SK-N-SH (cell line): Measurements from ENCODE around the gene TIMM17A. TPM values are rescaled to one million over a fixed set of nuclear protein-coding genes. Genes with fewer than 3 reads are reported as not detected.

Experiments used
- CTCF ChIA-PET: fragments of 300-600, 350-600 bp; formaldehyde crosslinking; extraction: SDS; loops from one replicate; lab custom pipeline; 2021; lab: Yijun Ruan, JAX
- POLR2A ChIA-PET: fragments of 350-600 bp; sonication (Branson Sonifier 250); formaldehyde crosslinking; extraction: SDS; loops from one replicate; lab custom pipeline; 2020; ENCODE audit warnings: antibody characterized with exemption, inconsistent platforms; lab: Yijun Ruan, JAX
- DNase-seq: peaks from one replicate; pipeline ENCODE4 v3.0.0; 2012
- H2AFZ ChIP-seq: fragments of 200-600 bp; sonication (generic); 2 replicates; pipeline ENCODE4 v1.8.1; 2016; ENCODE audit warnings: antibody characterized with exemption, mild to moderate bottlenecking, low read depth
- H3F3A ChIP-seq: fragments of 200-600 bp; sonication (generic); replicated peaks from 2 replicates; pipeline ENCODE3; 2016; ENCODE audit warnings: antibody characterized with exemption, mild to moderate bottlenecking; ENCODE audit not compliant: insufficient read depth
- H3K27ac ChIP-seq, 2 experiments: fragments of 200-500 bp in 1 of 2; fragments of 200-600 bp in 1 of 2; sonication (Bioruptor generic) in 1 of 2; sonication (generic), shearing (Covaris generic) in 1 of 2; 2 replicates each; pipeline versions ENCODE4 v1.5.1 to v1.6.1; 2014 to 2016; ENCODE audit warnings: low read depth in 2 of 2, inconsistent platforms in 1 of 2, low read length in 1 of 2, mild to moderate bottlenecking in 1 of 2, mixed read lengths in 1 of 2
- H3K27me3 ChIP-seq: fragments of 200-600 bp; sonication (generic), shearing (Covaris generic); 2 replicates; pipeline ENCODE4 v1.6.1; 2016; ENCODE audit warnings: mixed run types; ENCODE audit not compliant: insufficient read depth
- H3K36me3 ChIP-seq, 2 experiments: fragments of 200-500 bp in 1 of 2; fragments of 200-600 bp in 1 of 2; sonication (Bioruptor generic) in 1 of 2; sonication (generic) in 1 of 2; replicated peaks in 1 of 2; 2 replicates each; pipeline versions ENCODE3 to v1.5.1; 2014 to 2016; ENCODE audit warnings: low read length in 1 of 2, mild to moderate bottlenecking in 1 of 2; ENCODE audit not compliant: insufficient read depth in 2 of 2, control insufficient read depth in 1 of 2
- H3K4me1 ChIP-seq, 2 experiments: fragments of 200-500 bp in 1 of 2; fragments of 200-600 bp in 1 of 2; sonication (Bioruptor generic) in 1 of 2; sonication (generic), shearing (Covaris generic) in 1 of 2; 2 replicates each; pipeline versions ENCODE4 v1.5.1 to v1.6.1; 2014 to 2016; ENCODE audit warnings: low read depth in 1 of 2, low read length in 1 of 2, mixed run types in 1 of 2; ENCODE audit not compliant: insufficient read depth in 2 of 2, control insufficient read depth in 1 of 2
- H3K4me2 ChIP-seq: fragments of 200-600 bp; sonication (generic), shearing (Covaris generic); 2 replicates; pipeline ENCODE4 v1.6.1; 2017; ENCODE audit warnings: mixed run types
- H3K4me3 ChIP-seq, 2 experiments: fragments of 200-500 bp in 1 of 2; fragments of 200-600 bp in 1 of 2; sonication (Bioruptor generic) in 1 of 2; sonication (generic), shearing (Covaris generic) in 1 of 2; 2 replicates each; pipeline versions ENCODE4 v1.5.1 to v1.8.1; 2014 to 2016; ENCODE audit warnings: low read depth in 2 of 2, inconsistent platforms in 1 of 2, low read length in 1 of 2, mild to moderate bottlenecking in 1 of 2, mixed read lengths in 1 of 2, moderate library complexity in 1 of 2
- H3K79me2 ChIP-seq: fragments of 200-600 bp; sonication (generic); 2 replicates; pipeline ENCODE4 v1.8.1; 2017; ENCODE audit warnings: mild to moderate bottlenecking; ENCODE audit not compliant: insufficient read depth
- H3K9ac ChIP-seq: fragments of 200-600 bp; sonication (generic); 2 replicates; pipeline ENCODE4 v1.6.1; 2017; ENCODE audit warnings: mixed run types
- H3K9me2 ChIP-seq: fragments of 200-600 bp; sonication (generic); 2 replicates; pipeline ENCODE4 v1.6.1; 2017; ENCODE audit warnings: mixed run types
- H3K9me3 ChIP-seq: fragments of 200-600 bp; sonication (generic); 2 replicates; pipeline ENCODE4 v1.6.1; 2017; ENCODE audit warnings: mixed run types, mild to moderate bottlenecking, moderate library complexity
- H4K20me1 ChIP-seq: fragments of 200-600 bp; sonication (generic); 2 replicates; pipeline ENCODE4 v1.6.1; 2017; ENCODE audit warnings: mild to moderate bottlenecking, mixed run types; ENCODE audit not compliant: insufficient read depth
- ELF1 ChIP-seq: IDR thresholded peaks from 2 replicates; pipeline ENCODE4 v1.4.0; 2012
- EP300 ChIP-seq, 2 experiments: IDR thresholded peaks; 2 replicates each; pipeline versions ENCODE4 v1.4.0 to v1.6.1; 2012; ENCODE audit warnings: borderline replicate concordance in 1 of 2, low read depth in 1 of 2, low read length in 1 of 2
- EZH2phosphoT487 ChIP-seq: fragments of 200-600 bp; sonication (generic); IDR thresholded peaks from 2 replicates; pipeline ENCODE4 v1.6.1; 2017; ENCODE audit warnings: low read depth, mixed run types, mild to moderate bottlenecking, antibody characterized with exemption, moderate library complexity, borderline replicate concordance
- FOXM1 ChIP-seq: IDR thresholded peaks from 2 replicates; pipeline ENCODE4 v1.4.0; 2012; ENCODE audit warnings: low read depth, mild to moderate bottlenecking
- GABPA ChIP-seq: IDR thresholded peaks from 2 replicates; pipeline ENCODE4 v1.4.0; 2012; ENCODE audit warnings: low read depth, mild to moderate bottlenecking
- MEF2A ChIP-seq: IDR thresholded peaks from 2 replicates; pipeline ENCODE4 v1.4.0; 2012; ENCODE audit warnings: low read depth, borderline replicate concordance
- MXI1 ChIP-seq: IDR thresholded peaks from 2 replicates; pipeline ENCODE4 v1.6.1; 2012; ENCODE audit warnings: mild to moderate bottlenecking, low read depth, low read length, improper control_type of control experiment
- PBX3 ChIP-seq: IDR thresholded peaks from 2 replicates; pipeline ENCODE4; 2012
- POLR2AphosphoS5 ChIP-seq: IDR thresholded peaks from 2 replicates; pipeline ENCODE4 v1.6.1; 2012; ENCODE audit warnings: low read depth, low read length
- RAD21 ChIP-seq: IDR thresholded peaks from 2 replicates; pipeline ENCODE4 v1.6.1; 2012; ENCODE audit warnings: mild to moderate bottlenecking, low read length
- RFX5 ChIP-seq: IDR thresholded peaks from 2 replicates; pipeline ENCODE4 v1.6.1; 2012; ENCODE audit warnings: mild to moderate bottlenecking, improper control_type of control experiment, low read length
- RXRA ChIP-seq: IDR thresholded peaks from 2 replicates; pipeline ENCODE4 v1.4.0; 2012; ENCODE audit warnings: low read depth, mild to moderate bottlenecking, borderline replicate concordance
- SIN3A ChIP-seq: IDR thresholded peaks from 2 replicates; pipeline ENCODE4 v1.6.1; 2012; ENCODE audit warnings: low read depth, mild to moderate bottlenecking, low read length, moderate library complexity, borderline replicate concordance
- SMC3 ChIP-seq: IDR thresholded peaks from 2 replicates; pipeline ENCODE4 v1.6.1; 2012; ENCODE audit warnings: low read depth, low read length, improper control_type of control experiment
- TEAD4 ChIP-seq: IDR thresholded peaks from 2 replicates; pipeline ENCODE4 v1.4.0; 2012; ENCODE audit warnings: mild to moderate bottlenecking, borderline replicate concordance; ENCODE audit not compliant: insufficient read depth
- WGBS: methylation state at CpG from one replicate; pipeline ENCODE4 v1.1.6; 2017; ENCODE audit warnings: low lambda C conversion rate; 5-methylcytosine and 5-hydroxymethylcytosine counted together
- polyA plus RNA-seq, 3 experiments: library from polyadenylated mRNA; depleted of rRNA; stranded (reverse); fragments of >200 nt; gene quantifications; 2 replicates each; pipeline ENCODE4 v1.2.3, GENCODE V29; 2012
- TF ChIP-seq, protein P1 (sequence below): fragments of 200-600 bp; sonication (generic); IDR thresholded peaks from 2 replicates; pipeline ENCODE4 v1.6.1; 2017; ENCODE audit warnings: antibody characterized with exemption, mild to moderate bottlenecking, moderate library complexity
- TF ChIP-seq, protein P2 (sequence below): fragments of 150-350 bp; IDR thresholded peaks from 2 replicates; pipeline ENCODE4 v1.6.1; 2017; ENCODE audit warnings: antibody characterized with exemption, low read length, low read depth, borderline replicate concordance

The TIMM17A gene
- polyA plus RNA-seq, 1 of the 3 experiments (the other 2 are of a cell fraction): 33.6 TPM

DNA sequence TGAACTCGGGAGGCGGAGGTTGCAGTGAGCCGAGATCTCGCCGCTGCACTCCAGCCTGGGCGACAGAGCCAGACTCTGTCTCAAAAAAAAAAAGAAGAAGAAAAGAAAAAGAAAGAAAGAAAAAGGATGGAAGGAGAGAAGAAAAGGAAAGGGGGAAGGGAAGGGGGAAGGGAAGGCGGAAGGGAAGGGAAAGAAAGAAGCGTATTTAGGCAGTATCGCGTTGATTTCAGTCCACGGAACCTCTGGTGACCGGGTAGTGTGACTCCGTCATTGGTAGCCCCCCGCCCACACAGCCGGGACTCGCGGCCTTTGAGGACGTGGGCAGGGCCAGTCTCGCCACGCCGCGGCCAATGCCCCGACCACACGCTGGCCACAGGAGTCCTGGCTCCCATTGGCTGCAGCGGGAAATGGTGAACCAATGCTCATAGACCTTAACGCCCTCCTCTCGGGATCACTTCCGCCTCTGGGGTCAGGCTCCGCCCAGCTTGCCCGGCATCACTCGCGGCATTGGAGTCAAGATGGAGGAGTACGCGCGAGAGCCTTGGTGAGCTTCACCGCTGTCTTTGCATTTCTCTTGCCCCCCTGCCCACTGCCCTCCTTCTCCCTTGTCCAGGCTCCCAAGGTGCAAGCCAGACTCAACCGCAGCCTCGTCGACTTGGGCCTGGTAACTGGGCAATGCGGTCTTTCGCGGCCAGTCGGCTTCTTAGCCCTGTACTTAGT, at the start of gene TIMM17A (continued):
- TF ChIP-seq EP300 (IDR thresholded peaks at IDR 0.05; ENCODE audit: borderline replicate concordance in 1 of 2, low read depth in 1 of 2, low read length in 1 of 2): no peak
- TF ChIP-seq ELF1: peak; percentile 79
- TF ChIP-seq SIN3A: peak; percentile 81; the same call in 1 of the 2 replicates
- TF ChIP-seq, protein P1, sequence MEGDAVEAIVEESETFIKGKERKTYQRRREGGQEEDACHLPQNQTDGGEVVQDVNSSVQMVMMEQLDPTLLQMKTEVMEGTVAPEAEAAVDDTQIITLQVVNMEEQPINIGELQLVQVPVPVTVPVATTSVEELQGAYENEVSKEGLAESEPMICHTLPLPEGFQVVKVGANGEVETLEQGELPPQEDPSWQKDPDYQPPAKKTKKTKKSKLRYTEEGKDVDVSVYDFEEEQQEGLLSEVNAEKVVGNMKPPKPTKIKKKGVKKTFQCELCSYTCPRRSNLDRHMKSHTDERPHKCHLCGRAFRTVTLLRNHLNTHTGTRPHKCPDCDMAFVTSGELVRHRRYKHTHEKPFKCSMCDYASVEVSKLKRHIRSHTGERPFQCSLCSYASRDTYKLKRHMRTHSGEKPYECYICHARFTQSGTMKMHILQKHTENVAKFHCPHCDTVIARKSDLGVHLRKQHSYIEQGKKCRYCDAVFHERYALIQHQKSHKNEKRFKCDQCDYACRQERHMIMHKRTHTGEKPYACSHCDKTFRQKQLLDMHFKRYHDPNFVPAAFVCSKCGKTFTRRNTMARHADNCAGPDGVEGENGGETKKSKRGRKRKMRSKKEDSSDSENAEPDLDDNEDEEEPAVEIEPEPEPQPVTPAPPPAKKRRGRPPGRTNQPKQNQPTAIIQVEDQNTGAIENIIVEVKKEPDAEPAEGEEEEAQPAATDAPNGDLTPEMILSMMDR: no peak
- no peak for TF ChIP-seq TEAD4
- TF ChIP-seq RAD21: no peak
- TF ChIP-seq GABPA: peak; percentile 87
- TF ChIP-seq SMC3: 0 out of 2 replicates have a peak, but pooled peaks have one; percentile 0
- TF ChIP-seq EZH2phosphoT487: no peak
- TF ChIP-seq MXI1: peak; percentile 77
- no peak for TF ChIP-seq FOXM1
- TF ChIP-seq, all 33 proteins: peak for 12

DNA sequence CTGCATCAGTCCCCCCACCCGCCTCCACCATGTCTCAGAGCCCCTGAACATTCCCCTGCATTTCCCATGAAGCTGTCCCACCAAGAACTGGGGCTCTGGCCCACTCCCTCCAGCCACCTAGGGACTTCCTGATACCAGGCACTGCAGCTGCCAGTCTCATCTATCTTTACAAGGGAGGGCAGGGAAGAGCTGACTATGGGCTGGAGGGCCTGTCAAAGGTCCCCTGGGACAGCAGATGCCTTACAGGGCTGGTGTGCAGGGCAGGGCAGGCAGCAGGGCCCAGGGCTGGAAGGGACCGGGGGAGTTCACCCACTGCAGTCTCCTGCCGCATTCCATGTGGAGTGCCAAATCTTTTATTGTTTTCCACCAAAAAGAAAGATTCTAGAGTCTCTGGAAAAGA, 49.0 kb upstream of the TIMM17A start:
- ChIA-PET CTCF (interaction anchor here (0.9 to 7.5 kb wide), 5 partner anchors 10 to 102 kb away, joined by 3 to 87 read pairs (median 4); no protein-coding TSS in a partner anchor), POLR2A (no interaction called here)
- Histone ChIP-seq H4K20me1 (no peaks in the 10 kb centered on the region), H3K9me2 (no peaks in the 10 kb centered on the region), H3K79me2 (no peaks in the 10 kb centered on the region), H3F3A (peaks cover 7% of the 10 kb centered on the region), H3K27me3 (no peaks in the 10 kb centered on the region), H3K4me3 (no peak overlapping the region), H3K9ac (no peak overlapping the region), H3K4me2 (no peak overlapping the region), H2AFZ (no peak overlapping the region), H3K36me3 (no peaks in the 10 kb centered on the region), H3K9me3 (no peaks in the 10 kb centered on the region), H3K4me1 (peaks cover 5 to 33% of the 10 kb centered on the region in 2 experiments; a peak in 3 of 4 replicates), H3K27ac (no peak overlapping the region)
- WGBS: 88% methylated on average over 2 of the region's 3 CpGs
- DNase-seq: no peak
- no peak for TF ChIP-seq RXRA
- TF ChIP-seq, protein P2, sequence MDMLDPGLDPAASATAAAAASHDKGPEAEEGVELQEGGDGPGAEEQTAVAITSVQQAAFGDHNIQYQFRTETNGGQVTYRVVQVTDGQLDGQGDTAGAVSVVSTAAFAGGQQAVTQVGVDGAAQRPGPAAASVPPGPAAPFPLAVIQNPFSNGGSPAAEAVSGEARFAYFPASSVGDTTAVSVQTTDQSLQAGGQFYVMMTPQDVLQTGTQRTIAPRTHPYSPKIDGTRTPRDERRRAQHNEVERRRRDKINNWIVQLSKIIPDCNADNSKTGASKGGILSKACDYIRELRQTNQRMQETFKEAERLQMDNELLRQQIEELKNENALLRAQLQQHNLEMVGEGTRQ: no peak
- no peak for TF ChIP-seq PBX3
- TF ChIP-seq RFX5: no peak
- no peak for TF ChIP-seq POLR2AphosphoS5
- no peak for TF ChIP-seq MEF2A
